Measurements from ENCODE around the gene SLC39A11. TPM values are rescaled to one million over a fixed set of nuclear protein-coding genes. Genes with fewer than 3 reads are reported as not detected.
A peak's percentile ranks its signal among the peaks of the same experiment; 100 is the strongest.
"Not testable (repeated sequence)": the region's sequence is repeated elsewhere in the genome, so short reads cannot be mapped to it uniquely, and the experiment has no call there.

The SLC39A11 gene
- total RNA-seq, 1 donor from 2014 or later: 9.4 TPM

GRCh38 chr17:72761893-72762575, 330.5 kb downstream of the SLC39A11 start:
- not testable (repeated sequence) for DNase-seq (ENCODE audit: low read depth)

GRCh38 chr17:72761431-72761830, 331.1 kb downstream of the SLC39A11 start:
- no peak for DNase-seq (ENCODE audit: low read depth)

GRCh38 chr17:72760368-72760767, 332.1 kb downstream of the SLC39A11 start:
- peak; percentile 13 for DNase-seq (ENCODE audit: low read depth)

GRCh38 chr17:72759301-72759700, 333.2 kb downstream of the SLC39A11 start:
- DNase-seq (ENCODE audit: low read depth): no peak

DNA sequence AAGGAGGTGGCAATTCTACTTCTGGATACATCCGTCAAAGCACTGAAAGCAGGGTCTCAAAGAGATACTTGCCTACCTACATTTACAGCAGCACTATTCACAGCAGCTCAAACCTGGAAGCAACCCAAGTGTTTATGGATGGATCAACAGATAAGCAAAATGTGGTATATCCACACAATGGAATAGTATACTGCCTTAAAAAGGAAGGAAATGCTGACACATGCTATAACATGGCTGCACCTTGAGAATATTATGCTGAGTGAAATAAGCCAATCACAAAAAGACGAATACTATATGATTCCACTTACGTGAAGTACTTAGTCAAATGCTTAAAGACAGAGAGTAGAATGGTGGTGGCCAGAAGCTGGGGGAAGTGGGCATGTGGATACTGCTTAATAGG, 336.2 kb downstream of the SLC39A11 start:
- DNase-seq (ENCODE audit: low read depth): no peak

- no peak for DNase-seq (ENCODE audit: low read depth)
Measured at GRCh38 chr17:72754513-72754912, 338.0 kb downstream of the SLC39A11 start.

- no peak for DNase-seq (ENCODE audit: low read depth)
Measured at GRCh38 chr17:72751746-72752145, 340.7 kb downstream of the SLC39A11 start.

DNA sequence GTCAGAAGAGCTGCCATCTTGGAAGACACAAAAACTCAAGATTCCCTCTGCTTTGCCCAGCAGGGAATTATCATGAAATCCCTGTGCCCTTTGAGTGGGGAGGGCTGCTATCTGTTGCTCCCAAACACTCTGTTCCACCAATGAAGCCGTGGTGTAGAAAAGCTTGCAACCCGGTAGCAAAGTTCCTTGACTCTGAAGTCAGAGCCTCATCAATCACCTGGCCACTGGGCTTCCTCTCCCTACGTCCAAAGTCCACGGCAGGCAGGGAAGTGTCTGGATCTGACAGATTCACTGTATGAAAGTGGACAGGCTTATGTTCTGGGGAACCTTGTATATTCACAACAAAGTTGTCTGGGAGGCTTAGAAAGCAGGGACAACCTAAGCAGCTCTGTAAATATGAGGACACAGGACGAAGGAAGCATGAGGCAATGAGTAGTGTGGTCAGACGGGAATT, 343.3 kb downstream of the SLC39A11 start:
- no peak for DNase-seq (ENCODE audit: low read depth)

- DNase-seq (ENCODE audit: low read depth): no peak
Measured at GRCh38 chr17:72747501-72747900, 345.0 kb downstream of the SLC39A11 start.

DNA sequence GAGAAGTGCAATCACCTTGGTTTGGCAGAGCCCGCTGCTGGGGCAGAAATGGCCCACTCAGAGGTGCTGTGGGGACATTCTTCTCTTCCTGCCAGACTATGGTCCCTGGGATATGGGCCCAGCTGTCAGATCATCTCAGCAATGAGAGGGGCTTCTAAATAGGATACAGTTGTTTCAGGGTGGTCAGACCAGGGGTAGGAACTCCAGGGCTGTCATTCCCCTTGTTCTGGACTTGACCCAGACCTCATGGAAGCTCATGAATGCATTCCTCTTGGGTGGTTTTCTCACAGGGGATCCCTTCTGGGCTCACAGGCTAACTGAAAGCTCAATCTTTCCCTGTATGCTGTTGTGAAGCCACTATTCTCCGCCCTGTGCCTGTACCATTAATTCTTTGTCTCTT, 347.2 kb downstream of the SLC39A11 start:
- DNase-seq (ENCODE audit: low read depth): peak; percentile 64

DNA sequence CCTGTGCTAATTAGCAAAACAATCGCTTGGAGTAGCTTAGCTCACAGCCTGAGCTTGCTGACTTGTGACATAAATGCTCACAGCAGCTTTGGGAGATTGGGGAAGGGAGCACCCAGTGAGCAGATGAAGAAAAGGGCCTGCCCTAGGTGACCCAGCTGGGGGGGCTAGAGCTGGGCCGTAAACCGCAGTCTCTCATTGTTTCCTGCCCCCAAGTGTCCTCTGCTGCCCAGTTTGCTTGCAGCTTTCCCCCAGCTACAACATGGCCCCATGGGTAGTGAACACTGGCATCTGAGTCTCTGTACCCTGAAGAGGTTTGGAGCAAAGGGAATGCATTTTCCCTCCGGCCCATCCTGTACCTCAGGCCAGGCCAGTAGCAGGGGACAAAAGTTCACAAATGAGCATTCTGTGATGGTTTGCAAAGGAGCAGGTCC, 349.4 kb downstream of the SLC39A11 start:
- no peak for DNase-seq (ENCODE audit: low read depth)

DNA sequence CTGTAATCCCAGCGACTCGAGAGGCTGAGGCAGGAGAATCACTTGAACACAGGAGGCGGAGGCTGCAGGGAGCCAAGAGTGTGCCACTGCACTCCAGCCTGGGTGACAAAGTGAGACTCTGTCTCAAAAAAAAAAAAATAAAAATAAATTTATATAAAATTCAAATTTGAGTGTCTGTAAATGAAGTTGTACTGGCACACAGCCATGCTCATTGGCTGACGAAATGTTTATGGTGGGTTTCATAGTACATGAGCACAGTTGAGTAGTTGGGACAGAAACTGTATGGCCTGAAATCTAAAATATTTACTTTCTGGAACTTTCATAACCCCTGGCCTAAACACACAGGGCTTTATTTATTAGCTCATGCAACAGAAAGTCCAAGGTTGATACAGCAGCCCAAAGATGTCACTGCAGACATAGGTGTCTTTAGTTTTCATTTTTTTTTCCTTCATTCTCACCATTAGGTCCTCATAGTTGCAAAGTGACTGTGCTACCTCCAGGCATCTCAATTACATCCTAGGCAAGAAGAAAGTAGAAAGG, 355.3 kb downstream of the SLC39A11 start:
- no peak for DNase-seq (ENCODE audit: low read depth)

GRCh38 chr17:72735592-72735991, 356.9 kb downstream of the SLC39A11 start:
- DNase-seq (ENCODE audit: low read depth): no peak

DNA sequence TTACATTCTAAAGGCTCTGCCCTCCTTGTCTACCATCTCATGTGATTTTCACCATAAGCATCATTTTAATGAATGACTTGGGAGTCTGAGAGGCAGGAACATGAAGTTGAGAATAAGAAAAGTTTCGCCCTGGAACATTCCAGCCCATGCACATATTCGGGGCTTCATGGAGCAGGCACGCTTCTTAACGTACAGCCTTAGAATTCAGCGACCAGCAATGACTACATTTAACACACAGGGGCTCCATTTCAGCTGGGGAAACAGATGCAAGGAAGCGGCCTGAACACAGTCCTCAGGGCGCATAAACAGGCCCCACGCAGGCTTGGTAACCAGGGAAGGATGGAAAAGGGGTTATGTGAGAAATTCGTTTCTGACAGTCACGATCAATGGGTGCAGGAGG, 357.4 kb downstream of the SLC39A11 start:
- no peak for DNase-seq (ENCODE audit: low read depth)

- DNase-seq (ENCODE audit: low read depth): peak; percentile 67
Measured at GRCh38 chr17:72734613-72735012, 357.9 kb downstream of the SLC39A11 start.

- DNase-seq (ENCODE audit: low read depth): no peak
Measured at GRCh38 chr17:72733619-72734282, 358.7 kb downstream of the SLC39A11 start.

- no peak for DNase-seq (ENCODE audit: low read depth)
Measured at GRCh38 chr17:72732893-72733618, 359.4 kb downstream of the SLC39A11 start.

DNA sequence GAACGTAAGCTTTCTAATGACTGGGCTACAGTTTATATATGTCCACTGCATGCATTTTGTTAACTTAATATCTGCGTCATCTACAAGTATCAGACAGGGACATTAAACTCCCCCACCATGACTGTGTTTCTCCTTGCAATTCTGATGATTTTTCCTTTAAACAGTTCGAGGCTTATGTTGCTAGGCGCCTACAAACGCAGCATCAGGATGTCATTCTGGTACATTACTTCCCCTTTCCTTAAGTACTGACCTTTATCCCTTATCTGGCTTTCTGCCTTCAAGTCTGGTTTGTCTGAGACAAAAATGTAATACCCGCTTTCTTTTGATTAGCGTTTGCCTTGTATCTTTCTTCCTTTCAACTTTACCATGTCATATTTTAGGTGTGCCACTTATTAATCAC, 362.4 kb downstream of the SLC39A11 start:
- DNase-seq (ENCODE audit: low read depth): no peak

DNA sequence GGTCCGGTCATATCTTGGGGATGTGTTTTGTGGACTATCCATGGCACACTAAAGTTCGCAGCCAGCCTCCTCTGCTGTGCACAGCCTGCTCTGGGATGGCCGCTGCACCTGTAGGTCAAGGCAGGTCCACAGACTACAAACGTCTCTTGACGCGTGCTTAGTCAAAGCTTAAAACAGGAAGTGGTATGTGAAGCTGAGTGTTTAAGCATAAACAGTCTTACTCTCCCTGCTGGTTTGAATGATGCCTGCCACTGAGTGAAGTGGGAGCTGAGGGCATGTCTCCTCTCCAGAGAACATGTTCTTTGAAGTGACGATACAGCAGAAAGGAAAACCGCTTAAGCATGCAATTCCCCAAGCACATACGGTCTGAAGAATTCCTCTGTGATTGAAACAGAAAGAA, 365.6 kb downstream of the SLC39A11 start:
- no peak for DNase-seq (ENCODE audit: low read depth)

DNA sequence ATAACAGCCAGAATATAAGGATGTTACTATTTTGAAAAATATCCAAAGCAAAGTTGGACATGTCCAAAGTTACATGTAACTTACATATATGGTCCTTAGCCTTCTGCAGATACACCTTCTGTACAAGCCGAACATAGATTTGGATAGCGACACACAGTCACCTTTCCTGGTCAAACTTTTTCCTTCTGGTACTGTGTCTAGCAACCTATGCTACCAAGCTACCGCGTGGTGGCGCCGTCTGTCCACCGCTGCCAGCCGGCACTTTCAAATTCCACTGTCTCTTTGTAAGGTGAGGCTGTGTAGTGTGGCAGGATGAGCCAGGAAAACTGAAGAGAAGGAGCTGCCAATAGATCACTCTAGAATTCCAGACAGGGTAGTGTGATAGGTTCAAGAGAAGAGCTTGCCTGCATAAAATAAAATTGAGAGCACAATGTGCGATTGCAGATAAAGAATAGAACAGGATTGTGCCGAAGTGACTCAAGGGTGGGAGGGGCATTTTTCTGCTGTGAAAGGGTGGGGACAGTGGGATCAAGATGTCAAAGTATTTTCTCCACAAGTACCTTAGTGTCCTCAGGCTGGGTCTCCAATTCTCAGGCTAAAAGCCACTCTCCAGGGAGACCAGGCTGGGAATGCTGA, 366.9 kb downstream of the SLC39A11 start:
- peak; percentile 57 for DNase-seq (ENCODE audit: low read depth)

DNA sequence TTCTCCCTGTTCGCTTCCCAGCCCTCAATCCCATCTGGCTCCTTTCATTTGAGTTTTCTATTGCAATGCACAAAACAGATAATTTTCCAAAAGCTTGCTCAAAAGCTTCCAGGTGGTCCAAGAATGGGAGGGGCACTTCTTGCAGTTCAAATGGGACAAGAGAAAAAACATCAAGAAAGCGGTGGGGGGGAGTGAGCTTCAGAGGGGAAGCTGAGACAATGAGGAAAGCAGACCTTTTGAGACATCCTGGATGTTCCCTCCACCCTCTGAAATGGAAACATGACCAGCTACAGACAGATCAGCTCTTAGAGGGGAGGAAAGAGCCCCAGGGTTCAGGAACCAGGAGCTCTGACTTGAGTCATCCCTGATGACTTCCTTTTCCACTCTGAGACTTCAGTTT, 368.2 kb downstream of the SLC39A11 start:
- DNase-seq (ENCODE audit: low read depth): no peak
